ENCODE measurements around the gene NIT1. TPM values are rescaled to one million over a fixed set of nuclear protein-coding genes. Genes with fewer than 3 reads are reported as not detected.

NIT1 gene
- total and polyA plus RNA-seq, 9 of the 15 experiments (the other 6 are each of a cell fraction or from before 2014, with no cell fraction given): 18.4 to 76.0 (median 33.7) TPM

DNA sequence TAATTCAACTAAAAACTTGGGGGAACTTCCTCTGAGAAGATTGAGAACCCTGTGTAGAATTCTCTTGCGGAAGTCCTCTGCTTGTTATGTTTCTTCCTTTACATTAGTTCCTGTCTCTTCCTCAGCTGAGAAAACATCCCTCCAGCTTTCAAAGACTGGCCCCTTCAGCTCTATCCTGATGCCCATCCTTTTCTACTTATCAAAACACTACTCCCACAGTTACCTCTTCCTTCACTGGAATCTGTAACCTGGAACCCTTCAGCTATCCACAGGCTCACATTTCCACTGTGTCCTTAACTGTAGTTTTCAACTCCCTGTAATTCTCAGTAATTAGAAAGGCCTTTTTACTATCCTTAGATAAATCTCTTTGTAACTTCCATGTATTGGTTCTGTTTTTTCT is 20.5 kb downstream of the NIT1 start:
- Histone ChIP-seq H3K9ac (ENCODE audit: insufficient read depth in 1 of 2, low read depth in 2 of 2, low read length in 2 of 2) (no peak overlapping the region), H3K79me2 (ENCODE audit: control insufficient read depth, insufficient read depth, low read length) (peaks cover 17% of the 10 kb centered on the region), H3K9me3 (replicated peaks; ENCODE audit: control insufficient read depth, insufficient read depth, low read depth, low read length) (no peaks in the 10 kb centered on the region), H3K4me1 (replicated peaks in 1 of 2; ENCODE audit: control insufficient read depth in 2 of 2, insufficient read depth in 2 of 2, low read length in 2 of 2) (peaks cover 0 to 8% of the 10 kb centered on the region in 2 experiments; a peak in 3 of 5 replicates), H3K27me3 (ENCODE audit: control insufficient read depth in 2 of 2, insufficient read depth in 2 of 2, low read length in 2 of 2) (no peaks in the 10 kb centered on the region), H3K27ac (ENCODE audit: extremely low read depth, low read depth, low read length) (no peak overlapping the region), H3K4me3 (no peak overlapping the region), H3K36me3 (ENCODE audit: control insufficient read depth, insufficient read depth, low read length) (peaks cover 2% of the 10 kb centered on the region; the same call in 1 of the 3 replicates), H2AFZ (ENCODE audit: low read depth, low read length) (no peak overlapping the region), H3K4me2 (ENCODE audit: insufficient read depth, low read length) (no peak overlapping the region), H3K9me1 (ENCODE audit: control insufficient read depth, insufficient read depth, low read length) (no peaks in the 10 kb centered on the region), H4K20me1 (replicated peaks; ENCODE audit: control insufficient read depth, insufficient read depth, low read length) (no peaks in the 10 kb centered on the region)
- no TSS peak for BruUV-seq (replicated peaks)
- in situ Hi-C loops (cut with MboI) (no loop called here), intact Hi-C loops (cut with micrococcal nuclease) (loop anchor here (2.0 to 10.0 kb wide), 4 partner anchors 42 to 414 kb away; no protein-coding TSS in a partner anchor)
- DNase-seq (ENCODE audit: extremely low read depth in 1 of 4, low spot score in 3 of 4) (no peak), ATAC-seq (no peak), FAIRE-seq (no peak)
- WGBS (ENCODE audit: insufficient coverage, low coverage, missing lambda C conversion rate): 75% methylated on average over 1 of the region's 1 CpG
- CTCF ChIA-PET (ENCODE audit: low intra/inter-chr PET ratio): interaction anchor here (0.5 to 2.2 kb wide), 2 partner anchors 66 to 195 kb away, joined by 3 to 15 read pairs; no protein-coding TSS in a partner anchor
- POLR2A ChIA-PET: interaction anchor here (0.6 to 1.7 kb wide), 5 partner anchors 11 to 178 kb away, joined by 3 to 8 read pairs (median 3); partner anchors contain the start of genes UFC1 and USF1
- no peak for TF ChIP-seq ZNF395 (CRISPR knock-in tag; IDR thresholded peaks at IDR 0.05)
- TF ChIP-seq ZNF184 (CRISPR knock-in tag; IDR thresholded peaks at IDR 0.05): no peak
- no peak for TF ChIP-seq CXXC5 (CRISPR knock-in tag; IDR thresholded peaks at IDR 0.05)
- TF ChIP-seq RBBP5 (IDR thresholded peaks at IDR 0.05; ENCODE audit: borderline replicate concordance, insufficient read depth, low read length, poor library complexity, severe bottlenecking): no peak
- TF ChIP-seq MAZ (CRISPR knock-in tag; conservative IDR thresholded peaks at IDR 0.05 in 1 of 2, IDR thresholded peaks at IDR 0.05 in 1 of 2): no peak
- TF ChIP-seq HDAC2 (IDR thresholded peaks at IDR 0.05): no peak
- TF ChIP-seq, protein P1, sequence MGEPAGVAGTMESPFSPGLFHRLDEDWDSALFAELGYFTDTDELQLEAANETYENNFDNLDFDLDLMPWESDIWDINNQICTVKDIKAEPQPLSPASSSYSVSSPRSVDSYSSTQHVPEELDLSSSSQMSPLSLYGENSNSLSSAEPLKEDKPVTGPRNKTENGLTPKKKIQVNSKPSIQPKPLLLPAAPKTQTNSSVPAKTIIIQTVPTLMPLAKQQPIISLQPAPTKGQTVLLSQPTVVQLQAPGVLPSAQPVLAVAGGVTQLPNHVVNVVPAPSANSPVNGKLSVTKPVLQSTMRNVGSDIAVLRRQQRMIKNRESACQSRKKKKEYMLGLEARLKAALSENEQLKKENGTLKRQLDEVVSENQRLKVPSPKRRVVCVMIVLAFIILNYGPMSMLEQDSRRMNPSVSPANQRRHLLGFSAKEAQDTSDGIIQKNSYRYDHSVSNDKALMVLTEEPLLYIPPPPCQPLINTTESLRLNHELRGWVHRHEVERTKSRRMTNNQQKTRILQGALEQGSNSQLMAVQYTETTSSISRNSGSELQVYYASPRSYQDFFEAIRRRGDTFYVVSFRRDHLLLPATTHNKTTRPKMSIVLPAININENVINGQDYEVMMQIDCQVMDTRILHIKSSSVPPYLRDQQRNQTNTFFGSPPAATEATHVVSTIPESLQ (CRISPR knock-in tag; IDR thresholded peaks at IDR 0.05): no peak
- no peak for TF ChIP-seq ZBTB43 (CRISPR knock-in tag; IDR thresholded peaks at IDR 0.05)
- no peak for TF ChIP-seq CCNT2 (IDR thresholded peaks at IDR 0.05; ENCODE audit: borderline replicate concordance, extremely low read depth, insufficient read length, low read depth, low read length)
- TF ChIP-seq ZNF253 (CRISPR knock-in tag; conservative IDR thresholded peaks at IDR 0.05): no peak
- TF ChIP-seq CC2D1A (IDR thresholded peaks at IDR 0.05): no peak
- no peak for TF ChIP-seq FOXO4 (CRISPR knock-in tag; IDR thresholded peaks at IDR 0.05)
- no peak for TF ChIP-seq THRA (IDR thresholded peaks at IDR 0.05)
- TF ChIP-seq CAMTA2 (CRISPR knock-in tag; conservative IDR thresholded peaks at IDR 0.05): no peak
- TF ChIP-seq EHMT2 (IDR thresholded peaks at IDR 0.05): no peak

Data from K562 (cell line).